ENCODE measurements around the gene KRT38. TPM values are rescaled to one million over a fixed set of nuclear protein-coding genes. Genes with fewer than 3 reads are reported as not detected.

The KRT38 gene
- total and polyA plus RNA-seq, 4 donors: not detected

DNA sequence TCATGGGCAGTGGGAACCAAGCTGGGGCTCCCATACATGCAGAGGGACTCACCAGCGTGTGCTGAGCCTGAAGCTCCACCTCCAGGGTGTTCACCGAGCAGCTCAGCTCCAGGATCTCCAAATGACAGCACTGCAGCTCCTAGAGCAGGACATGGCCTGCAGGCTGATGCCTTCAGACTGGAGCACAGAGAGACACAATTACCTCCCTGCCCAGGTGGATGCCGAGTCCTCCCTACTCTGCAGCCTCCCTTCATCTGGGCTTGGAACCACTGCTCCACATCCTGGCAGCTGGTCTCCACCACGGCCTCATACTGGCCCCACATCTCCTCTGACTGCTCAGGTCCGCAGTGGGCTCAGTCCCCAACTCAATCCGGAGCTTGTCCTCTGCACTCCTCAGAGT is 8.2 kb upstream of the KRT38 start:
- Histone ChIP-seq H3K4me3 (ENCODE audit: low read depth in 1 of 3, low read length in 3 of 3) (no peak overlapping the region), H3K27ac (ENCODE audit: low read depth in 1 of 2, low read length in 2 of 2) (no peak overlapping the region), H3K27me3 (ENCODE audit: control insufficient read depth in 4 of 4, insufficient read depth in 4 of 4, low read length in 3 of 4) (no peaks in the 10 kb centered on the region), H3K36me3 (ENCODE audit: control insufficient read depth in 4 of 4, insufficient read depth in 3 of 4, low read depth in 1 of 4, low read length in 3 of 4) (no peaks in the 10 kb centered on the region), H3K4me1 (ENCODE audit: control insufficient read depth in 4 of 4, insufficient read depth in 4 of 4, low read length in 3 of 4) (peaks cover 0 to 3% (median 0%) of the 10 kb centered on the region in 4 donors), H3K9me3 (ENCODE audit: control insufficient read depth in 4 of 4, low read length in 3 of 4) (no peaks in the 10 kb centered on the region), H3K9ac (ENCODE audit: low read depth in 1 of 2, low read length in 2 of 2) (no peak overlapping the region)
- no peak for DNase-seq (ENCODE audit: low spot score)
- 83% methylated on average over 6 of the region's 6 CpGs for WGBS
- TF ChIP-seq, protein P1, sequence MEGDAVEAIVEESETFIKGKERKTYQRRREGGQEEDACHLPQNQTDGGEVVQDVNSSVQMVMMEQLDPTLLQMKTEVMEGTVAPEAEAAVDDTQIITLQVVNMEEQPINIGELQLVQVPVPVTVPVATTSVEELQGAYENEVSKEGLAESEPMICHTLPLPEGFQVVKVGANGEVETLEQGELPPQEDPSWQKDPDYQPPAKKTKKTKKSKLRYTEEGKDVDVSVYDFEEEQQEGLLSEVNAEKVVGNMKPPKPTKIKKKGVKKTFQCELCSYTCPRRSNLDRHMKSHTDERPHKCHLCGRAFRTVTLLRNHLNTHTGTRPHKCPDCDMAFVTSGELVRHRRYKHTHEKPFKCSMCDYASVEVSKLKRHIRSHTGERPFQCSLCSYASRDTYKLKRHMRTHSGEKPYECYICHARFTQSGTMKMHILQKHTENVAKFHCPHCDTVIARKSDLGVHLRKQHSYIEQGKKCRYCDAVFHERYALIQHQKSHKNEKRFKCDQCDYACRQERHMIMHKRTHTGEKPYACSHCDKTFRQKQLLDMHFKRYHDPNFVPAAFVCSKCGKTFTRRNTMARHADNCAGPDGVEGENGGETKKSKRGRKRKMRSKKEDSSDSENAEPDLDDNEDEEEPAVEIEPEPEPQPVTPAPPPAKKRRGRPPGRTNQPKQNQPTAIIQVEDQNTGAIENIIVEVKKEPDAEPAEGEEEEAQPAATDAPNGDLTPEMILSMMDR (IDR thresholded peaks at IDR 0.05; ENCODE audit: low read depth, low read length, missing input control): no peak
- TF ChIP-seq YY1 (IDR thresholded peaks at IDR 0.05): no peak
- TF ChIP-seq HNF4A (conservative IDR thresholded peaks at IDR 0.05): no peak
- TF ChIP-seq HNF4G (IDR thresholded peaks at IDR 0.05): no peak
- TF ChIP-seq JUND (IDR thresholded peaks at IDR 0.05): no peak
- TF ChIP-seq RXRA (IDR thresholded peaks at IDR 0.05): no peak
- no peak for TF ChIP-seq GABPA (IDR thresholded peaks at IDR 0.05 in 1 of 2, conservative IDR thresholded peaks at IDR 0.05 in 1 of 2)
- no peak for TF ChIP-seq MAX (IDR thresholded peaks at IDR 0.05)
- no peak for TF ChIP-seq RAD21 (IDR thresholded peaks at IDR 0.05)
- TF ChIP-seq, protein P2, sequence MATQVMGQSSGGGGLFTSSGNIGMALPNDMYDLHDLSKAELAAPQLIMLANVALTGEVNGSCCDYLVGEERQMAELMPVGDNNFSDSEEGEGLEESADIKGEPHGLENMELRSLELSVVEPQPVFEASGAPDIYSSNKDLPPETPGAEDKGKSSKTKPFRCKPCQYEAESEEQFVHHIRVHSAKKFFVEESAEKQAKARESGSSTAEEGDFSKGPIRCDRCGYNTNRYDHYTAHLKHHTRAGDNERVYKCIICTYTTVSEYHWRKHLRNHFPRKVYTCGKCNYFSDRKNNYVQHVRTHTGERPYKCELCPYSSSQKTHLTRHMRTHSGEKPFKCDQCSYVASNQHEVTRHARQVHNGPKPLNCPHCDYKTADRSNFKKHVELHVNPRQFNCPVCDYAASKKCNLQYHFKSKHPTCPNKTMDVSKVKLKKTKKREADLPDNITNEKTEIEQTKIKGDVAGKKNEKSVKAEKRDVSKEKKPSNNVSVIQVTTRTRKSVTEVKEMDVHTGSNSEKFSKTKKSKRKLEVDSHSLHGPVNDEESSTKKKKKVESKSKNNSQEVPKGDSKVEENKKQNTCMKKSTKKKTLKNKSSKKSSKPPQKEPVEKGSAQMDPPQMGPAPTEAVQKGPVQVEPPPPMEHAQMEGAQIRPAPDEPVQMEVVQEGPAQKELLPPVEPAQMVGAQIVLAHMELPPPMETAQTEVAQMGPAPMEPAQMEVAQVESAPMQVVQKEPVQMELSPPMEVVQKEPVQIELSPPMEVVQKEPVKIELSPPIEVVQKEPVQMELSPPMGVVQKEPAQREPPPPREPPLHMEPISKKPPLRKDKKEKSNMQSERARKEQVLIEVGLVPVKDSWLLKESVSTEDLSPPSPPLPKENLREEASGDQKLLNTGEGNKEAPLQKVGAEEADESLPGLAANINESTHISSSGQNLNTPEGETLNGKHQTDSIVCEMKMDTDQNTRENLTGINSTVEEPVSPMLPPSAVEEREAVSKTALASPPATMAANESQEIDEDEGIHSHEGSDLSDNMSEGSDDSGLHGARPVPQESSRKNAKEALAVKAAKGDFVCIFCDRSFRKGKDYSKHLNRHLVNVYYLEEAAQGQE (IDR thresholded peaks at IDR 0.05): no peak
- TF ChIP-seq FOXA1 (IDR thresholded peaks at IDR 0.05): no peak
- TF ChIP-seq NR2F2 (IDR thresholded peaks at IDR 0.05): no peak
- TF ChIP-seq TAF1 (conservative IDR thresholded peaks at IDR 0.05): no peak
- TF ChIP-seq, protein P3, sequence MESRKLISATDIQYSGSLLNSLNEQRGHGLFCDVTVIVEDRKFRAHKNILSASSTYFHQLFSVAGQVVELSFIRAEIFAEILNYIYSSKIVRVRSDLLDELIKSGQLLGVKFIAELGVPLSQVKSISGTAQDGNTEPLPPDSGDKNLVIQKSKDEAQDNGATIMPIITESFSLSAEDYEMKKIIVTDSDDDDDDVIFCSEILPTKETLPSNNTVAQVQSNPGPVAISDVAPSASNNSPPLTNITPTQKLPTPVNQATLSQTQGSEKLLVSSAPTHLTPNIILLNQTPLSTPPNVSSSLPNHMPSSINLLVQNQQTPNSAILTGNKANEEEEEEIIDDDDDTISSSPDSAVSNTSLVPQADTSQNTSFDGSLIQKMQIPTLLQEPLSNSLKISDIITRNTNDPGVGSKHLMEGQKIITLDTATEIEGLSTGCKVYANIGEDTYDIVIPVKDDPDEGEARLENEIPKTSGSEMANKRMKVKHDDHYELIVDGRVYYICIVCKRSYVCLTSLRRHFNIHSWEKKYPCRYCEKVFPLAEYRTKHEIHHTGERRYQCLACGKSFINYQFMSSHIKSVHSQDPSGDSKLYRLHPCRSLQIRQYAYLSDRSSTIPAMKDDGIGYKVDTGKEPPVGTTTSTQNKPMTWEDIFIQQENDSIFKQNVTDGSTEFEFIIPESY (IDR thresholded peaks at IDR 0.05): no peak
- no peak for TF ChIP-seq ATF3 (IDR thresholded peaks at IDR 0.05)
- no peak for TF ChIP-seq FOXA2 (IDR thresholded peaks at IDR 0.05)
- no peak for TF ChIP-seq SP1 (IDR thresholded peaks at IDR 0.05)
- TF ChIP-seq EGR1 (IDR thresholded peaks at IDR 0.05; ENCODE audit: low read depth in 2 of 2): no peak
